ENCODE results near the gene CPED1. TPM values are rescaled to one million over a fixed set of nuclear protein-coding genes. Genes with fewer than 3 reads are reported as not detected.
"Not testable (repeated sequence)": the region's sequence is repeated elsewhere in the genome, so short reads cannot be mapped to it uniquely, and the experiment has no call there.

CPED1 gene
- total and polyA plus RNA-seq, 3 donors from 2014 or later: 7.4 to 13.1 (median 11.8) TPM

- Histone ChIP-seq H3K4me3 (no peak overlapping the region), H3K27me3 (no peaks in the 10 kb centered on the region), H3K27ac (no peak overlapping the region), H3K4me1 (no peaks in the 10 kb centered on the region), H3K36me3 (ENCODE audit: low read depth, missing control alignments) (no peaks in the 10 kb centered on the region), H3K9me3 (no peaks in the 10 kb centered on the region)
- no peak for TF ChIP-seq POLR2A (IDR thresholded peaks at IDR 0.05)
- TF ChIP-seq, protein P1, sequence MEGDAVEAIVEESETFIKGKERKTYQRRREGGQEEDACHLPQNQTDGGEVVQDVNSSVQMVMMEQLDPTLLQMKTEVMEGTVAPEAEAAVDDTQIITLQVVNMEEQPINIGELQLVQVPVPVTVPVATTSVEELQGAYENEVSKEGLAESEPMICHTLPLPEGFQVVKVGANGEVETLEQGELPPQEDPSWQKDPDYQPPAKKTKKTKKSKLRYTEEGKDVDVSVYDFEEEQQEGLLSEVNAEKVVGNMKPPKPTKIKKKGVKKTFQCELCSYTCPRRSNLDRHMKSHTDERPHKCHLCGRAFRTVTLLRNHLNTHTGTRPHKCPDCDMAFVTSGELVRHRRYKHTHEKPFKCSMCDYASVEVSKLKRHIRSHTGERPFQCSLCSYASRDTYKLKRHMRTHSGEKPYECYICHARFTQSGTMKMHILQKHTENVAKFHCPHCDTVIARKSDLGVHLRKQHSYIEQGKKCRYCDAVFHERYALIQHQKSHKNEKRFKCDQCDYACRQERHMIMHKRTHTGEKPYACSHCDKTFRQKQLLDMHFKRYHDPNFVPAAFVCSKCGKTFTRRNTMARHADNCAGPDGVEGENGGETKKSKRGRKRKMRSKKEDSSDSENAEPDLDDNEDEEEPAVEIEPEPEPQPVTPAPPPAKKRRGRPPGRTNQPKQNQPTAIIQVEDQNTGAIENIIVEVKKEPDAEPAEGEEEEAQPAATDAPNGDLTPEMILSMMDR (IDR thresholded peaks at IDR 0.05): no peak
- no peak for DNase-seq
- intact Hi-C loops (cut with DNase I; ENCODE audit: low total_unique reads): no loop called here
- 86 to 88% methylated on average over 2 of the region's 2 CpGs for WGBS, 2 donors
Measured at GRCh38 chr7:121286186-121286585, 297.7 kb downstream of the CPED1 start.

DNA sequence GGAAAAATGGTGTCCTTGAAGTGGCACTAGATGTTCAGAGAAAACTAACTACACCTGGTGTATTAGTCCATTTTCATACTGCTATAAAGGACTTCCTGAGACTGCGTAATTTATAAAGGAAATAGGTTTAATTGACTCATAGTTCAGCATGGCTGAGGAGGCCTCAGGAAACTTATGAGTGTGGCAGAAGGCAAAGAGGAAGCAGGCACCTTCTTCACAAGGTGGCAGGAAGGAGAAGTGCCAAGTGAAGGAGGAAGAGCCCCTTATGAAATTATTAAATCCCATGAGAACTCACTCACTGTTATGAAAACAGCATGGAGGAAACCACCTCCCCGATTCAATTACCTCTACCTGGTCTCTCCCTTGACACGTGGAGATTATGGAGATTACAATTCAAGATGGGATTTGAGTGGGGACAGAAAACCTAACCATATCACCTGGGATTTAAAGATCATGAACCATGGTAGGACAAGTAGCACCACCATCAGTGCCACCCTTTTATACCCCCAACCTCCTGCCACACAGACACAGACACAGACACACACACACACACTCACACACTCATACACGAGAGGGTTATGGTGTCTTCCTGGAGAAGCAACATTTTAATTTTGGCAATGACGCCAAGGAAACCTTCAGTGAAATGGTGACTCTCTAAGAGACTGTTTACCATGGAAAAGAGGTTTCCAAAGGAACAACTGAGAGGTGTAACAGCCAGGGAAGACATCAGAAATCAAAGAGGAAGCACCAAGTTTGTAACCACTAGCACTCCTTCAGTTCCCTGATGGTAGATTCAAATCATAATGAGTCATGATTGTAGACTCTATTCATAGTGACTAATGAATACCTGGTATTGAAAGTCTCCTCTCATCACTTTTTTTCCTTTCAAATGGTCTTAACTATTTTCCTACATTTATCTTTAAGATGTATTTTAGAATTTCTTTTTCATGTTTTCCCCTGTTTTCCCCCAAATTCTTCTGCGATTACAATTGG lies 298.5 kb downstream of the CPED1 start:
- no peak overlapping the region for H3K4me3 ChIP-seq
- H3K9me3 ChIP-seq: no peaks in the 10 kb centered on the region
- DNase-seq: no peak
- intact Hi-C loops (cut with DNase I; ENCODE audit: low total_unique reads): no loop called here
- H3K27ac ChIP-seq: no peak overlapping the region
- TF ChIP-seq, protein P1 (IDR thresholded peaks at IDR 0.05): no peak
- TF ChIP-seq POLR2A (IDR thresholded peaks at IDR 0.05): no peak
- WGBS, 2 donors: 73 to 80% methylated on average over 6 of the region's 6 CpGs
- H3K36me3 ChIP-seq (ENCODE audit: low read depth, missing control alignments): no peaks in the 10 kb centered on the region
- no peaks in the 10 kb centered on the region for H3K27me3 ChIP-seq
- no peaks in the 10 kb centered on the region for H3K4me1 ChIP-seq

DNA sequence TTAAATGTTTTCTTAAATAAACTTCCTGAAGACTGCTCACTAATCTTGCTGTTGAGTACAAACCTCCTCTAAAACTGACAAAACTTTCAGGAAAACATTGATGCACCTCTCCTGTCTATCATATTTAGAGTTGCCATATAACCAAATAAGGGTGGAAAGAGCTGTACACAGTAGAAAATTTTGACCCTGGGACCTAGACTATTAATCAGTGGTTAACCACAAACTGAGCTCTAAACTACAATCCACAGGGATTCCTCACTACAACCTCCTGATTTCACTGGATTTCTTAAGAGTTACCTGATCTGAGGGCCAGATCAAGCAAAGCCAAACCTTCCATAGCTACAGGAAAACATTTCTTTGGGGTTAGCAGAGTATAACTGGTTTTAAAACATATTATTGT lies 300.4 kb downstream of the CPED1 start:
- Histone ChIP-seq H3K27me3 (no peaks in the 10 kb centered on the region), H3K4me1 (no peaks in the 10 kb centered on the region), H3K27ac (no peak overlapping the region), H3K36me3 (ENCODE audit: low read depth, missing control alignments) (no peaks in the 10 kb centered on the region), H3K4me3 (no peak overlapping the region), H3K9me3 (no peaks in the 10 kb centered on the region)
- TF ChIP-seq, protein P1 (IDR thresholded peaks at IDR 0.05): no peak
- no peak for TF ChIP-seq POLR2A (IDR thresholded peaks at IDR 0.05)
- intact Hi-C loops (cut with DNase I; ENCODE audit: low total_unique reads): no loop called here
- DNase-seq: no peak

GRCh38 chr7:121289930-121290329 lies 301.4 kb downstream of the CPED1 start:
- H3K27me3 ChIP-seq; H3K27ac ChIP-seq; H3K9me3 ChIP-seq; H3K36me3 ChIP-seq (ENCODE audit: low read depth, missing control alignments); H3K4me1 ChIP-seq; DNase-seq; H3K4me3 ChIP-seq; intact Hi-C loops (cut with DNase I; ENCODE audit: low total_unique reads): not testable (repeated sequence)
- WGBS, 2 donors: 81 to 84% methylated on average over 5 of the region's 5 CpGs

- intact Hi-C loops (cut with DNase I; ENCODE audit: low total_unique reads): no loop called here
- WGBS, 2 donors: 73% methylated on average over 2 of the region's 2 CpGs
- DNase-seq: no peak
- no peaks in the 10 kb centered on the region for H3K36me3 ChIP-seq (ENCODE audit: low read depth, missing control alignments)
- H3K27me3 ChIP-seq: no peaks in the 10 kb centered on the region
- no peak overlapping the region for H3K4me3 ChIP-seq
- H3K9me3 ChIP-seq: no peaks in the 10 kb centered on the region
- no peak overlapping the region for H3K27ac ChIP-seq
- H3K4me1 ChIP-seq: no peaks in the 10 kb centered on the region
- no peak for TF ChIP-seq POLR2A (IDR thresholded peaks at IDR 0.05)
- TF ChIP-seq, protein P1 (IDR thresholded peaks at IDR 0.05): no peak
Measured at GRCh38 chr7:121294448-121294992, 306.0 kb downstream of the CPED1 start.

Data from testis (tissue), 3 donors.